ENCODE data around the gene NRXN3.

The NRXN3 gene

GRCh38 chr14:79229383-79229909 is 1059.3 kb downstream of the NRXN3 start:
- DNase-seq (ENCODE audit: low read depth), result no peak

- DNase-seq (ENCODE audit: low read depth), result no peak
These were observed 1072.5 kb downstream of the NRXN3 start for GRCh38 chr14:79242666-79243065.

GRCh38 chr14:79246173-79246572 is 1076.0 kb downstream of the NRXN3 start:
- no peak for DNase-seq (ENCODE audit: low read depth)

- no peak for DNase-seq (ENCODE audit: low read depth)
These were observed 1078.0 kb downstream of the NRXN3 start for GRCh38 chr14:79248126-79248525.

- DNase-seq (ENCODE audit: low read depth), result no peak
These were observed 1078.6 kb downstream of the NRXN3 start for GRCh38 chr14:79248771-79249170.

GRCh38 chr14:79251278-79251677 is 1081.1 kb downstream of the NRXN3 start:
- no peak for DNase-seq (ENCODE audit: low read depth)

GRCh38 chr14:79253576-79253975 is 1083.4 kb downstream of the NRXN3 start:
- DNase-seq (ENCODE audit: low read depth), result no peak

- DNase-seq (ENCODE audit: low read depth), result no peak
These were observed 1084.0 kb downstream of the NRXN3 start for GRCh38 chr14:79254069-79254775.

- no peak for DNase-seq (ENCODE audit: low read depth)
These were observed 1086.2 kb downstream of the NRXN3 start for GRCh38 chr14:79256380-79256779.

- no peak for DNase-seq (ENCODE audit: low read depth)
These were observed 1090.2 kb downstream of the NRXN3 start for GRCh38 chr14:79260406-79260805.

- DNase-seq (ENCODE audit: low read depth), result no peak
These were observed 1095.3 kb downstream of the NRXN3 start for GRCh38 chr14:79265366-79265946.

- no peak for DNase-seq (ENCODE audit: low read depth)
These were observed 1100.2 kb downstream of the NRXN3 start for GRCh38 chr14:79270361-79270760.

- DNase-seq (ENCODE audit: low read depth), result no peak
These were observed 1100.9 kb downstream of the NRXN3 start for GRCh38 chr14:79271122-79271521.

- no peak for DNase-seq (ENCODE audit: low read depth)
These were observed 1104.6 kb downstream of the NRXN3 start for GRCh38 chr14:79274641-79275291.

GRCh38 chr14:79275292-79275655 is 1105.1 kb downstream of the NRXN3 start:
- no peak for DNase-seq (ENCODE audit: low read depth)

- no peak for DNase-seq (ENCODE audit: low read depth)
These were observed 1108.2 kb downstream of the NRXN3 start for GRCh38 chr14:79278286-79278797.

- no peak for DNase-seq (ENCODE audit: low read depth)
These were observed 1108.8 kb downstream of the NRXN3 start for GRCh38 chr14:79278798-79279644.

- DNase-seq (ENCODE audit: low read depth), result no peak
These were observed 1109.7 kb downstream of the NRXN3 start for GRCh38 chr14:79279645-79280597.

GRCh38 chr14:79281244-79282152 is 1111.3 kb downstream of the NRXN3 start:
- DNase-seq (ENCODE audit: low read depth), result no peak

- no peak for DNase-seq (ENCODE audit: low read depth)
These were observed 1114.4 kb downstream of the NRXN3 start for GRCh38 chr14:79284621-79285020.

Data from stimulated activated CD8-positive, alpha-beta memory T cell treated with anti-CD3 and anti-CD28 coated beads, Interleukin-4, amount 100 ng/mL, for 24 hours (primary cell).